ENCODE data around the gene GNAT1.

The GNAT1 gene

GRCh38 chr3:50177346-50177745 is 14.1 kb upstream of the GNAT1 start:
- no peak for DNase-seq (ENCODE audit: low spot score)

- DNase-seq (ENCODE audit: low spot score): no peak
Measured at GRCh38 chr3:50179710-50180109, 11.7 kb upstream of the GNAT1 start.

- no peak for DNase-seq (ENCODE audit: low spot score)
Measured at GRCh38 chr3:50181985-50182384, 9.4 kb upstream of the GNAT1 start.

- no peak for DNase-seq (ENCODE audit: low spot score)
Measured at GRCh38 chr3:50182533-50183099, 8.8 kb upstream of the GNAT1 start.

GRCh38 chr3:50183755-50184154 is 7.7 kb upstream of the GNAT1 start:
- no peak for DNase-seq (ENCODE audit: low spot score)

GRCh38 chr3:50184242-50184978 is 7.0 kb upstream of the GNAT1 start:
- no peak for DNase-seq (ENCODE audit: low spot score)

- no peak for DNase-seq (ENCODE audit: low spot score)
Measured at GRCh38 chr3:50185230-50185629, 6.2 kb upstream of the GNAT1 start.

- DNase-seq (ENCODE audit: low spot score): no peak
Measured at GRCh38 chr3:50186096-50186495, 5.3 kb upstream of the GNAT1 start.

GRCh38 chr3:50187750-50188149 is 3.7 kb upstream of the GNAT1 start:
- DNase-seq (ENCODE audit: low spot score): no peak

- peak; percentile 73 for DNase-seq (ENCODE audit: low spot score)
Measured at GRCh38 chr3:50189274-50189673, 2.1 kb upstream of the GNAT1 start.

GRCh38 chr3:50189989-50190388 is 1.4 kb upstream of the GNAT1 start:
- DNase-seq (ENCODE audit: low spot score): no peak

- no peak for DNase-seq (ENCODE audit: low spot score)
Measured at GRCh38 chr3:50192124-50192523, 714 bp downstream of the GNAT1 start.

- peak; percentile 68 for DNase-seq (ENCODE audit: low spot score)
Measured at GRCh38 chr3:50192689-50193141, 1.3 kb downstream of the GNAT1 start.

- no peak for DNase-seq (ENCODE audit: low spot score)
Measured at GRCh38 chr3:50193286-50193685, 1.9 kb downstream of the GNAT1 start.

- no peak for DNase-seq (ENCODE audit: low spot score)
Measured at GRCh38 chr3:50193746-50194127, 2.3 kb downstream of the GNAT1 start.

- peak; percentile 51 for DNase-seq (ENCODE audit: low spot score)
Measured at GRCh38 chr3:50194128-50194902, 2.9 kb downstream of the GNAT1 start.

- no peak for DNase-seq (ENCODE audit: low spot score)
Measured at GRCh38 chr3:50194903-50195500, 3.6 kb downstream of the GNAT1 start.

- no peak for DNase-seq (ENCODE audit: low spot score)
Measured at GRCh38 chr3:50195501-50196252, 4.3 kb downstream of the GNAT1 start.

- no peak for DNase-seq (ENCODE audit: low spot score)
Measured at GRCh38 chr3:50196253-50196801, 4.9 kb downstream of the GNAT1 start.

GRCh38 chr3:50201573-50202315 is 10.3 kb downstream of the GNAT1 start:
- DNase-seq (ENCODE audit: low spot score): no peak

Data from SK-N-DZ (cell line).